ENCODE measurements around the gene SCMH1. TPM values are rescaled to one million over a fixed set of nuclear protein-coding genes. Genes with fewer than 3 reads are reported as not detected.
A peak's percentile ranks its signal among the peaks of the same experiment; 100 is the strongest.

Gene SCMH1
- total and polyA plus RNA-seq, 2 experiments from 2014 or later, result 15.0 to 19.4 TPM

GRCh38 chr1:40985161-40985560 is 256.9 kb downstream of the SCMH1 start:
- Mint-ChIP-seq H3K27me3 (ENCODE audit: insufficient read depth, low read depth, poor library complexity) (peaks cover 6% of the 10 kb centered on the region), H3K9me3 (no peaks in the 10 kb centered on the region), H3K4me3 (no peak overlapping the region), H3K27ac (no peak overlapping the region), H3K4me1 (peaks cover 18% of the 10 kb centered on the region), H3K36me3 (ENCODE audit: low read depth) (peaks cover 80% of the 10 kb centered on the region)
- Histone ChIP-seq H3K36me3 (ENCODE audit: insufficient read depth) (peaks cover 63% of the 10 kb centered on the region), H3F3A (replicated peaks; ENCODE audit: low read depth) (0 out of 2 replicates have a peak, but pooled peaks cover 7% of the 10 kb centered on the region), H3K4me2 (no peak overlapping the region), H3K4me1 (ENCODE audit: insufficient read depth) (peaks cover 19% of the 10 kb centered on the region), H3K27ac (ENCODE audit: low read depth) (0 out of 2 replicates have a peak overlapping the region, but pooled peaks have one; percentile 32), H4K20me1 (replicated peaks; ENCODE audit: insufficient read depth) (peaks cover 36% of the 10 kb centered on the region), H2AFZ (no peak overlapping the region), H3K79me2 (replicated peaks; ENCODE audit: insufficient read depth) (peaks cover 60% of the 10 kb centered on the region), H3K27me3 (ENCODE audit: insufficient read depth) (no peaks in the 10 kb centered on the region), H3K4me3 (no peak overlapping the region), H3K9me2 (ENCODE audit: insufficient read depth) (no peaks in the 10 kb centered on the region)
- TF ChIP-seq ETS1 (IDR thresholded peaks at IDR 0.05) (no peak), ZNF462 (CRISPR knock-in tag; IDR thresholded peaks at IDR 0.05) (no peak), EZH2 (IDR thresholded peaks at IDR 0.05; ENCODE audit: low read depth, unreplicated experiment) (no peak), NANOG (IDR thresholded peaks at IDR 0.05; ENCODE audit: borderline replicate concordance) (no peak), CREB1 (CRISPR knock-in tag; IDR thresholded peaks at IDR 0.05; ENCODE audit: low read depth) (no peak), CTCF (conservative IDR thresholded peaks at IDR 0.05; ENCODE audit: low read depth in 2 of 2) (no peak), POLR2AphosphoS5 (IDR thresholded peaks at IDR 0.05; ENCODE audit: low read depth) (no peak), ZNF331 (CRISPR knock-in tag; IDR thresholded peaks at IDR 0.05; ENCODE audit: low read depth) (no peak)
- DNase-seq (ENCODE audit: low spot score), result no peak
- no peak for ATAC-seq
